ENCODE results near the gene DDX10.
A peak's percentile ranks its signal among the peaks of the same experiment; 100 is the strongest.
"Not testable (repeated sequence)": the region's sequence is repeated elsewhere in the genome, so short reads cannot be mapped to it uniquely, and the experiment has no call there.

Gene DDX10

GRCh38 chr11:108779147-108779546 is 114.3 kb downstream of the DDX10 start:
- H3K27me3 ChIP-seq (ENCODE audit: low read depth); DNase-seq (ENCODE audit: low spot score in 2 of 2); H3K36me3 ChIP-seq (replicated peaks); H3K4me3 ChIP-seq; H3K9me3 ChIP-seq; in situ Hi-C loops (cut with MboI; ENCODE audit: low sequenced_read_pairs): not testable (repeated sequence)
- H3K4me1 ChIP-seq: peaks cover 25% of the 10 kb centered on the region

GRCh38 chr11:108780119-108780518 is 115.2 kb downstream of the DDX10 start:
- Histone ChIP-seq H3K4me1 (peaks cover 25% of the 10 kb centered on the region), H3K4me3 (no peak overlapping the region), H3K36me3 (replicated peaks) (no peaks in the 10 kb centered on the region), H3K27me3 (ENCODE audit: low read depth) (no peaks in the 10 kb centered on the region), H3K9me3 (peaks cover 5% of the 10 kb centered on the region; the same call in 1 of the 2 replicates)
- in situ Hi-C loops (cut with MboI; ENCODE audit: low sequenced_read_pairs): no loop called here
- DNase-seq (ENCODE audit: low spot score in 2 of 2): peak in 1 of 2 experiments; percentile 16

- DNase-seq (ENCODE audit: low spot score in 2 of 2): no peak
- Histone ChIP-seq H3K27me3 (ENCODE audit: low read depth) (no peaks in the 10 kb centered on the region), H3K4me3 (no peak overlapping the region), H3K36me3 (replicated peaks) (no peaks in the 10 kb centered on the region), H3K4me1 (peaks cover 36% of the 10 kb centered on the region), H3K9me3 (peaks cover 6% of the 10 kb centered on the region; the same call in 1 of the 2 replicates)
- in situ Hi-C loops (cut with MboI; ENCODE audit: low sequenced_read_pairs): no loop called here
These were observed 117.1 kb downstream of the DDX10 start for GRCh38 chr11:108781946-108782345.

GRCh38 chr11:108786281-108786990 is 121.6 kb downstream of the DDX10 start:
- Histone ChIP-seq H3K27me3 (ENCODE audit: low read depth) (no peaks in the 10 kb centered on the region), H3K36me3 (replicated peaks) (no peaks in the 10 kb centered on the region), H3K4me3 (no peak overlapping the region), H3K9me3 (peaks cover 3% of the 10 kb centered on the region; the same call in 1 of the 2 replicates), H3K4me1 (peaks cover 21% of the 10 kb centered on the region)
- peak; percentile 28 to 95 for DNase-seq (ENCODE audit: low spot score in 2 of 2)
- in situ Hi-C loops (cut with MboI; ENCODE audit: low sequenced_read_pairs): no loop called here

GRCh38 chr11:108787105-108787504 is 122.2 kb downstream of the DDX10 start:
- in situ Hi-C loops (cut with MboI; ENCODE audit: low sequenced_read_pairs): no loop called here
- Histone ChIP-seq H3K27me3 (ENCODE audit: low read depth) (no peaks in the 10 kb centered on the region), H3K9me3 (peaks cover 3% of the 10 kb centered on the region; the same call in 1 of the 2 replicates), H3K4me3 (no peak overlapping the region), H3K36me3 (replicated peaks) (no peaks in the 10 kb centered on the region), H3K4me1 (peaks cover 20% of the 10 kb centered on the region)
- DNase-seq (ENCODE audit: low spot score in 2 of 2): no peak

- H3K36me3 ChIP-seq (replicated peaks): no peaks in the 10 kb centered on the region
- in situ Hi-C loops (cut with MboI; ENCODE audit: low sequenced_read_pairs): no loop called here
- H3K27me3 ChIP-seq (ENCODE audit: low read depth): no peaks in the 10 kb centered on the region
- peaks cover 19% of the 10 kb centered on the region for H3K4me1 ChIP-seq
- peaks cover 3% of the 10 kb centered on the region; the same call in 1 of the 2 replicates for H3K9me3 ChIP-seq
- no peak overlapping the region for H3K4me3 ChIP-seq
- peak in 1 of 2 experiments; percentile 33 for DNase-seq (ENCODE audit: low spot score in 2 of 2)
These were observed 123.8 kb downstream of the DDX10 start for GRCh38 chr11:108788565-108789199.

- peaks cover 22% of the 10 kb centered on the region for H3K4me1 ChIP-seq
- no peak overlapping the region for H3K4me3 ChIP-seq
- H3K36me3 ChIP-seq (replicated peaks): no peaks in the 10 kb centered on the region
- H3K9me3 ChIP-seq: no peaks in the 10 kb centered on the region
- in situ Hi-C loops (cut with MboI; ENCODE audit: low sequenced_read_pairs): no loop called here
- H3K27me3 ChIP-seq (ENCODE audit: low read depth): no peaks in the 10 kb centered on the region
- DNase-seq (ENCODE audit: low spot score in 2 of 2): no peak
These were observed 125.8 kb downstream of the DDX10 start for GRCh38 chr11:108790501-108791299.

- DNase-seq (ENCODE audit: low spot score in 2 of 2): no peak
- Histone ChIP-seq H3K27me3 (ENCODE audit: low read depth) (no peaks in the 10 kb centered on the region), H3K9me3 (no peaks in the 10 kb centered on the region), H3K4me1 (peaks cover 27% of the 10 kb centered on the region), H3K4me3 (no peak overlapping the region), H3K36me3 (replicated peaks) (no peaks in the 10 kb centered on the region)
- in situ Hi-C loops (cut with MboI; ENCODE audit: low sequenced_read_pairs): no loop called here
These were observed 128.3 kb downstream of the DDX10 start for GRCh38 chr11:108793138-108793537.

GRCh38 chr11:108793611-108794010 is 128.7 kb downstream of the DDX10 start:
- in situ Hi-C loops (cut with MboI; ENCODE audit: low sequenced_read_pairs): no loop called here
- peaks cover 27% of the 10 kb centered on the region for H3K4me1 ChIP-seq
- H3K9me3 ChIP-seq: no peaks in the 10 kb centered on the region
- no peak for DNase-seq (ENCODE audit: low spot score in 2 of 2)
- H3K4me3 ChIP-seq: no peak overlapping the region
- no peaks in the 10 kb centered on the region for H3K36me3 ChIP-seq (replicated peaks)
- H3K27me3 ChIP-seq (ENCODE audit: low read depth): no peaks in the 10 kb centered on the region

GRCh38 chr11:108796551-108796950 is 131.7 kb downstream of the DDX10 start:
- peak; percentile 68 to 81 for DNase-seq (ENCODE audit: low spot score in 2 of 2)
- in situ Hi-C loops (cut with MboI; ENCODE audit: low sequenced_read_pairs): no loop called here
- Histone ChIP-seq H3K4me1 (peaks cover 25% of the 10 kb centered on the region), H3K27me3 (ENCODE audit: low read depth) (no peaks in the 10 kb centered on the region), H3K4me3 (no peak overlapping the region), H3K9me3 (no peaks in the 10 kb centered on the region), H3K36me3 (replicated peaks) (no peaks in the 10 kb centered on the region)

- Histone ChIP-seq H3K27me3 (ENCODE audit: low read depth) (no peaks in the 10 kb centered on the region), H3K4me3 (no peak overlapping the region), H3K9me3 (no peaks in the 10 kb centered on the region), H3K36me3 (replicated peaks) (no peaks in the 10 kb centered on the region), H3K4me1 (peaks cover 28% of the 10 kb centered on the region)
- in situ Hi-C loops (cut with MboI; ENCODE audit: low sequenced_read_pairs): no loop called here
- DNase-seq (ENCODE audit: low spot score in 2 of 2): no peak
These were observed 132.8 kb downstream of the DDX10 start for GRCh38 chr11:108797578-108798100.

GRCh38 chr11:108802492-108802891 is 137.6 kb downstream of the DDX10 start:
- Histone ChIP-seq H3K4me1 (peaks cover 6% of the 10 kb centered on the region), H3K27me3 (ENCODE audit: low read depth) (no peaks in the 10 kb centered on the region), H3K9me3 (no peaks in the 10 kb centered on the region), H3K36me3 (replicated peaks) (no peaks in the 10 kb centered on the region), H3K4me3 (no peak overlapping the region)
- DNase-seq (ENCODE audit: low spot score in 2 of 2): no peak
- in situ Hi-C loops (cut with MboI; ENCODE audit: low sequenced_read_pairs): no loop called here

GRCh38 chr11:108803776-108804175 is 138.9 kb downstream of the DDX10 start:
- DNase-seq (ENCODE audit: low spot score in 2 of 2): no peak

More at GRCh38 chr11:108803776-108804175, 138.9 kb downstream of the DDX10 start:
- Histone ChIP-seq H3K4me3 (no peak overlapping the region), H3K4me1 (peaks cover 5% of the 10 kb centered on the region; the same call in 1 of the 2 replicates), H3K9me3 (no peaks in the 10 kb centered on the region), H3K27me3 (ENCODE audit: low read depth) (no peaks in the 10 kb centered on the region), H3K36me3 (replicated peaks) (no peaks in the 10 kb centered on the region)
- in situ Hi-C loops (cut with MboI; ENCODE audit: low sequenced_read_pairs): no loop called here
